Measurements from ENCODE around the gene SCN2B. TPM values are rescaled to one million over a fixed set of nuclear protein-coding genes. Genes with fewer than 3 reads are reported as not detected.

The SCN2B gene
- total RNA-seq, 1 experiment from 2014 or later = 0.20 TPM

- Mint-ChIP-seq H3K27me3 (ENCODE audit: low read depth) (peaks cover 11% of the 10 kb centered on the region), H3K4me1 (peaks cover 48% of the 10 kb centered on the region), H3K27ac (peak overlapping the region; percentile 51), H3K9me3 (no peaks in the 10 kb centered on the region), H3K36me3 (no peaks in the 10 kb centered on the region), H3K4me3 (no peak overlapping the region)
- ATAC-seq (no peak), DNase-seq (ENCODE audit: low spot score) (no peak)
- ChIA-PET CTCF (interaction anchor here (0.9 to 5.8 kb wide), 3 partner anchors 15 to 102 kb away, joined by 3 to 44 read pairs (median 5); no protein-coding TSS in a partner anchor), POLR2A (interaction anchor here (0.5 kb wide), 1 partner anchor 949 kb away, joined by 7 read pairs; no protein-coding TSS in a partner anchor)
- TF ChIP-seq ZNF396 (CRISPR knock-in tag; IDR thresholded peaks at IDR 0.05; ENCODE audit: borderline replicate concordance) (no peak), AFF4 (CRISPR knock-in tag; IDR thresholded peaks at IDR 0.05; ENCODE audit: borderline replicate concordance) (no peak)
Measured at GRCh38 chr11:118213201-118213600, 36.8 kb upstream of the SCN2B start.

GRCh38 chr11:118212781-118213191 lies 36.3 kb upstream of the SCN2B start:
- H3K4me3 Mint-ChIP-seq = no peak overlapping the region
- CTCF ChIA-PET = interaction anchor here (0.9 to 5.8 kb wide), 3 partner anchors 14 to 103 kb away, joined by 3 to 44 read pairs (median 5); no protein-coding TSS in a partner anchor
- ATAC-seq = peak; percentile 20; the same call in 1 of the 2 replicates
- H3K4me1 Mint-ChIP-seq = peaks cover 48% of the 10 kb centered on the region
- TF ChIP-seq GTF2I (CRISPR knock-in tag; conservative IDR thresholded peaks at IDR 0.05) (peak; percentile 79), EMX1 (CRISPR knock-in tag; IDR thresholded peaks at IDR 0.05) (no peak)
- TF ChIP-seq, protein P1, sequence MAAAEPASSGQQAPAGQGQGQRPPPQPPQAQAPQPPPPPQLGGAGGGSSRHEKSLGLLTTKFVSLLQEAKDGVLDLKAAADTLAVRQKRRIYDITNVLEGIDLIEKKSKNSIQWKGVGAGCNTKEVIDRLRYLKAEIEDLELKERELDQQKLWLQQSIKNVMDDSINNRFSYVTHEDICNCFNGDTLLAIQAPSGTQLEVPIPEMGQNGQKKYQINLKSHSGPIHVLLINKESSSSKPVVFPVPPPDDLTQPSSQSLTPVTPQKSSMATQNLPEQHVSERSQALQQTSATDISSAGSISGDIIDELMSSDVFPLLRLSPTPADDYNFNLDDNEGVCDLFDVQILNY (CRISPR knock-in tag; IDR thresholded peaks at IDR 0.05) = no peak
- DNase-seq (ENCODE audit: low spot score) = no peak
- peaks cover 15% of the 10 kb centered on the region for H3K27me3 Mint-ChIP-seq (ENCODE audit: low read depth)
- POLR2A ChIA-PET = no interaction called here
- no peaks in the 10 kb centered on the region for H3K9me3 Mint-ChIP-seq
- H3K27ac Mint-ChIP-seq = peak overlapping the region; percentile 51
- no peaks in the 10 kb centered on the region for H3K36me3 Mint-ChIP-seq

DNA sequence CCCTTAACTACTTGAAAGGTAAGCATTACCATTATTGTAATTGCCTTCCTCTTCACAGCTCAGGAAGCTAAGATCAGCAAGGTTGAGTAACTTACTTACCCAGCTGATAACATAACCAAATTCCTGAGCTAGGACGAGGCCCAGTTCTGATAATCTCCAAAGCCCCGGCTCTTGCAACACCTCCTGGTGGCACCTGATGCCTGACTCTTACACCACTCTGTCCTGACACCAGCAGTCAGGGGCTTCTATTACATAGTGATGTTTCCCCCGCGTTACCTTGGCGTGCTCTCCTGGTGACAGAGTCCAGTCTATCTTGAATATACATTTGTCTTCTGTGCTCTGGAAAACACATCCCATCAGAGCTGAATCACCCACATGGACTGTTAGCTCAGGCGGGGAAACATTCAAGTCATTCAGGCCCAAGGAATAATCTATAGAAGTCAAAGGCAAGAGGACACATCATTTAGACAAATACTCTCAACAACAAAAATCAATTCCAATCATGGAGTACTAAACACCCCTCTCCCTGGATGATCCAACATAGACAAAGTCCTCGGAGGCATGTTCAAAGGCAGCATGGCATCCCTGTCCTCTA lies 35.8 kb upstream of the SCN2B start:
- ATAC-seq = 0 out of 2 replicates have a peak, but pooled peaks have one; percentile 6
- peak overlapping the region; percentile 49; the same call in 1 of the 2 replicates for H3K27ac Mint-ChIP-seq
- peak; percentile 87 for TF ChIP-seq GABPB1 (CRISPR knock-in tag; IDR thresholded peaks at IDR 0.05)
- TF ChIP-seq USF1 (CRISPR knock-in tag; IDR thresholded peaks at IDR 0.05) = no peak
- CTCF ChIA-PET = interaction anchor here (0.9 to 5.8 kb wide), 8 partner anchors 14 to 265 kb away, joined by 3 to 44 read pairs (median 4); no protein-coding TSS in a partner anchor
- peaks cover 48% of the 10 kb centered on the region for H3K4me1 Mint-ChIP-seq
- POLR2A ChIA-PET = no interaction called here
- no peak for DNase-seq (ENCODE audit: low spot score)
- H3K4me3 Mint-ChIP-seq = no peak overlapping the region
- peaks cover 17% of the 10 kb centered on the region for H3K27me3 Mint-ChIP-seq (ENCODE audit: low read depth)
- H3K36me3 Mint-ChIP-seq = no peaks in the 10 kb centered on the region
- H3K9me3 Mint-ChIP-seq = no peaks in the 10 kb centered on the region

DNA sequence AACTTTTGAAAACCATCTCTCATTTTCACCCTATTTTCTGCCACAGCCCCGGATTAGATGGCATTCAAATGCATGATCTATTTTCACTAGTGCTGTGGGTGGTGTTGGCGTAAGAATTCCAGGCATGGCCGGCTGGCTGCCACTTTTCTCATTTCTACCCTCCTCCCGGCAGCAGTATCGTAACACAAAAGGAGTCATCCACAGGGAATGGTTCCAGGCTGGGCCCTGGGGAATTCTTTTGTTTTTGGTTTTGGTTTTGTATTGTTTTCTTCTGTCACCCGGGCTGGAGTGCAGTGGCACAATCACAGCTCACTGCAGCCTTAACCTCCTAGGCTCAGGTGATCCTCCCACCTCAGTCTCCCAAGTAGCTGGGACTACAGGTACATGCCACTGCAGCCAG lies 34.6 kb upstream of the SCN2B start:
- ATAC-seq (peak; percentile 79), DNase-seq (ENCODE audit: low spot score) (peak; percentile 38)
- H3K36me3 Mint-ChIP-seq = no peaks in the 10 kb centered on the region
- peaks cover 27% of the 10 kb centered on the region for H3K27me3 Mint-ChIP-seq (ENCODE audit: low read depth)
- POLR2A ChIA-PET = no interaction called here
- H3K9me3 Mint-ChIP-seq = no peaks in the 10 kb centered on the region
- peaks cover 56% of the 10 kb centered on the region for H3K4me1 Mint-ChIP-seq
- peak overlapping the region; percentile 26; the same call in 1 of the 2 replicates for H3K27ac Mint-ChIP-seq
- H3K4me3 Mint-ChIP-seq = no peak overlapping the region
- CTCF ChIA-PET = interaction anchor here (0.6 to 5.8 kb wide), 6 partner anchors 13 to 1095 kb away, joined by 3 to 44 read pairs (median 4); no protein-coding TSS in a partner anchor
- TF ChIP-seq ZNF671 (CRISPR knock-in tag; IDR thresholded peaks at IDR 0.05) (no peak), NFATC4 (CRISPR knock-in tag; IDR thresholded peaks at IDR 0.05) (no peak), IRF2 (CRISPR knock-in tag; IDR thresholded peaks at IDR 0.05; ENCODE audit: borderline replicate concordance, low read depth) (no peak), NFE2L1 (CRISPR knock-in tag; IDR thresholded peaks at IDR 0.05) (no peak), RELA (CRISPR knock-in tag; IDR thresholded peaks at IDR 0.05; ENCODE audit: borderline replicate concordance) (no peak), ZNF263 (CRISPR knock-in tag; IDR thresholded peaks at IDR 0.05; ENCODE audit: low read depth) (no peak), NR1H2 (CRISPR knock-in tag; IDR thresholded peaks at IDR 0.05) (no peak), CREB1 (CRISPR knock-in tag; IDR thresholded peaks at IDR 0.05) (no peak), CREM (CRISPR knock-in tag; IDR thresholded peaks at IDR 0.05) (no peak)
- TF ChIP-seq, protein P2, sequence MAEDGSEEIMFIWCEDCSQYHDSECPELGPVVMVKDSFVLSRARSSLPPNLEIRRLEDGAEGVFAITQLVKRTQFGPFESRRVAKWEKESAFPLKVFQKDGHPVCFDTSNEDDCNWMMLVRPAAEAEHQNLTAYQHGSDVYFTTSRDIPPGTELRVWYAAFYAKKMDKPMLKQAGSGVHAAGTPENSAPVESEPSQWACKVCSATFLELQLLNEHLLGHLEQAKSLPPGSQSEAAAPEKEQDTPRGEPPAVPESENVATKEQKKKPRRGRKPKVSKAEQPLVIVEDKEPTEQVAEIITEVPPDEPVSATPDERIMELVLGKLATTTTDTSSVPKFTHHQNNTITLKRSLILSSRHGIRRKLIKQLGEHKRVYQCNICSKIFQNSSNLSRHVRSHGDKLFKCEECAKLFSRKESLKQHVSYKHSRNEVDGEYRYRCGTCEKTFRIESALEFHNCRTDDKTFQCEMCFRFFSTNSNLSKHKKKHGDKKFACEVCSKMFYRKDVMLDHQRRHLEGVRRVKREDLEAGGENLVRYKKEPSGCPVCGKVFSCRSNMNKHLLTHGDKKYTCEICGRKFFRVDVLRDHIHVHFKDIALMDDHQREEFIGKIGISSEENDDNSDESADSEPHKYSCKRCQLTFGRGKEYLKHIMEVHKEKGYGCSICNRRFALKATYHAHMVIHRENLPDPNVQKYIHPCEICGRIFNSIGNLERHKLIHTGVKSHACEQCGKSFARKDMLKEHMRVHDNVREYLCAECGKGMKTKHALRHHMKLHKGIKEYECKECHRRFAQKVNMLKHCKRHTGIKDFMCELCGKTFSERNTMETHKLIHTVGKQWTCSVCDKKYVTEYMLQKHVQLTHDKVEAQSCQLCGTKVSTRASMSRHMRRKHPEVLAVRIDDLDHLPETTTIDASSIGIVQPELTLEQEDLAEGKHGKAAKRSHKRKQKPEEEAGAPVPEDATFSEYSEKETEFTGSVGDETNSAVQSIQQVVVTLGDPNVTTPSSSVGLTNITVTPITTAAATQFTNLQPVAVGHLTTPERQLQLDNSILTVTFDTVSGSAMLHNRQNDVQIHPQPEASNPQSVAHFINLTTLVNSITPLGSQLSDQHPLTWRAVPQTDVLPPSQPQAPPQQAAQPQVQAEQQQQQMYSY (CRISPR knock-in tag; IDR thresholded peaks at IDR 0.05) = no peak
- TF ChIP-seq, protein P3, sequence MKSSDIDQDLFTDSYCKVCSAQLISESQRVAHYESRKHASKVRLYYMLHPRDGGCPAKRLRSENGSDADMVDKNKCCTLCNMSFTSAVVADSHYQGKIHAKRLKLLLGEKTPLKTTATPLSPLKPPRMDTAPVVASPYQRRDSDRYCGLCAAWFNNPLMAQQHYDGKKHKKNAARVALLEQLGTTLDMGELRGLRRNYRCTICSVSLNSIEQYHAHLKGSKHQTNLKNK (CRISPR knock-in tag; IDR thresholded peaks at IDR 0.05) = no peak

Measured in WTC11 (cell line).